ENCODE data around the gene REC8.

- TF ChIP-seq POLR2A (IDR thresholded peaks at IDR 0.05): peak in 1 of 2 donors; percentile 74
- peak; percentile 9 to 78 (median 64) for TF ChIP-seq CTCF (IDR thresholded peaks at IDR 0.05)
Measured at GRCh38 chr14:24215495-24216344, 43.8 kb downstream of the REC8 start, which contains the start of gene MDP1.

Data from heart left ventricle (tissue), 13 donors.